Measurements from ENCODE around the gene FGF8.

FGF8 gene

GRCh38 chr10:101781984-101782810 is 6.3 kb upstream of the FGF8 start:
- no peak for DNase-seq

- DNase-seq = no peak
These were observed 5.7 kb upstream of the FGF8 start for GRCh38 chr10:101781655-101781983.

GRCh38 chr10:101780818-101781654 is 5.1 kb upstream of the FGF8 start:
- DNase-seq = no peak

GRCh38 chr10:101780187-101780817 is 4.4 kb upstream of the FGF8 start:
- DNase-seq = no peak

GRCh38 chr10:101779544-101780186 is 3.8 kb upstream of the FGF8 start:
- DNase-seq = peak; percentile 59

- DNase-seq = no peak
These were observed 3.0 kb upstream of the FGF8 start for GRCh38 chr10:101778781-101779543.

- no peak for DNase-seq
These were observed 2.4 kb upstream of the FGF8 start for GRCh38 chr10:101778151-101778780.

GRCh38 chr10:101777619-101778145 is 1.8 kb upstream of the FGF8 start:
- DNase-seq = no peak

- DNase-seq = no peak
These were observed 375 bp upstream of the FGF8 start for GRCh38 chr10:101776161-101776817.

GRCh38 chr10:101774589-101775272 is 1.2 kb downstream of the FGF8 start:
- DNase-seq = no peak

GRCh38 chr10:101773923-101774588 is 1.9 kb downstream of the FGF8 start:
- no peak for DNase-seq

GRCh38 chr10:101772895-101773761 is 2.8 kb downstream of the FGF8 start:
- DNase-seq = no peak

GRCh38 chr10:101772017-101772894 is 3.7 kb downstream of the FGF8 start:
- DNase-seq = no peak

GRCh38 chr10:101771380-101771779 is 4.5 kb downstream of the FGF8 start:
- no peak for DNase-seq

- no peak for DNase-seq
These were observed 5.3 kb downstream of the FGF8 start for GRCh38 chr10:101770331-101771215.

- DNase-seq = no peak
These were observed 6.3 kb downstream of the FGF8 start for GRCh38 chr10:101769541-101770180.
